Ectodermal cell (in vitro differentiated cells): ENCODE results near the gene MYO7A.

ENCODE experiments used
- H3K27ac ChIP-seq: 2 replicates; pipeline ENCODE4 v1.7.0; 2013; ENCODE audit warnings: mild to moderate bottlenecking, low read depth, low read length; ENCODE audit not compliant: insufficient read depth, poor library complexity, severe bottlenecking
- H3K27me3 ChIP-seq: 2 replicates; pipeline ENCODE4 v1.7.0; 2013; ENCODE audit warnings: mild to moderate bottlenecking, low read length; ENCODE audit not compliant: insufficient read depth, control insufficient read depth, poor library complexity, severe bottlenecking
- H3K36me3 ChIP-seq: one replicate; pipeline ENCODE4 v1.7.0; 2013; ENCODE audit warnings: low read length; ENCODE audit not compliant: control insufficient read depth, insufficient read depth
- H3K4me1 ChIP-seq: one replicate; pipeline ENCODE4 v1.7.0; 2013; ENCODE audit warnings: low read length; ENCODE audit not compliant: control insufficient read depth, insufficient read depth
- H3K4me3 ChIP-seq: 2 replicates; pipeline ENCODE4 v1.7.0; 2013; ENCODE audit warnings: low read depth, low read length, control low read depth; ENCODE audit not compliant: insufficient read depth
- H3K9me3 ChIP-seq: 2 replicates; pipeline ENCODE4 v1.7.0; 2013; ENCODE audit warnings: mild to moderate bottlenecking, low read length, moderate library complexity; ENCODE audit not compliant: control insufficient read depth
- WGBS, 2 experiments: methylation state at CpG; one replicate each; pipeline ENCODE4 v1.1.7; 2013; ENCODE audit warnings: missing lambda C conversion rate in 2 of 2; 5-methylcytosine and 5-hydroxymethylcytosine counted together

The MYO7A gene

DNA sequence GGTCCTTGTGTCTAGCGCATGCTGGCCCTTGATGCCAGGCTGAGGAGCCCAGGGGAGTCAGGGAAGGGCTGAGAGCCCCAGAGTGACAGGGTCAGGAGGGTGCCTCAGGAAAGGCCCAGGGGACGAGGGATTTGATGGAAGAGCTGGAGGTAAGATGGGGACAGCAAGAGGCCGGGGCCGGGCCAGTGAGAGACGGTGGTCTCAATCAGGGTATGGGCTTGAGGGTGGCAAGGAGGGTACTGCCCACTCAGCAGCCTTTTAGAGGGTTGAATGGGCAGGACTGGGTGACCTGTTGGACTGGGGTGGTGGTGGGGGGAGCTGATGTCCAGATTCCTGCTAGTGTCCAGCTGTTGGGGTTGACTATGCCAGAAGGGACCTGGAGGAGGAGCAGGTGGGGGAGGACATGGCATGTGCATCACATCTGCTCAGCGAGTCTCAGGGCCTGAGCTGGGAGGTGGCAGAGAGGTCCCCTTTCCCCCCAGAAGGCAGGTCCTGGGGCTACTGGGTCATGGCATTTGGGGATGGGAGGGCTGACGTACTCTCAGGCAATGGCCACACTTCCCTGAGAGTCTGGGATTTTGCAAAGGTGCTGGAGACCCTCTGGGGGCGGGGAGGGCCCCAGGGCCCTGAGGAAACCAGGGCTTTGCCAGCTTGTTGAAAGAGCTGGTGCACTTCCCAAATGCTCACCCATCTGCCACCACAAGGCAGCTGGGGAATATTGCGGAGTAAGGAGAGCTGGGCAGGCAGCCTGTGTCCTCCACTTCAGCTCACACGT is 18.4 kb downstream of the MYO7A start:
- Histone ChIP-seq H3K36me3 (no peaks in the 10 kb centered on the region), H3K4me1 (peaks cover 15% of the 10 kb centered on the region)
- 88 to 89% methylated on average over 10 of the region's 10 CpGs for WGBS, 2 experiments

DNA sequence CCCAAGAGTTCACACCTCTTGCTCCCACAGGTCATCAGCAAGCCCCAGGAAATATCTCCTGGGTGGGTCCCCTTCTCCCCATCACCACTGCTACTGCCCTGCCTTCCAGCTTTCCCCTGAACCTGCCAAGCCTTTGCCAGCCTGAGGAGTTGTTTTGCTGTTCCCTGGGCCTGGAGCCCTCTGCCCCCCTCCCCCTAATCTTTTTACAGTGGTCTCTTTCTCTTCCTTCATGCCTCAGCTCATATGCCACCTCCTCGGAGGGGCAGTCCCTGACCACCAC is 18.9 kb downstream of the MYO7A start:
- Histone ChIP-seq H3K36me3 (no peaks in the 10 kb centered on the region), H3K9me3 (no peaks in the 10 kb centered on the region), H3K4me3 (no peak overlapping the region), H3K27ac (no peak overlapping the region), H3K27me3 (no peaks in the 10 kb centered on the region), H3K4me1 (peaks cover 15% of the 10 kb centered on the region)
- WGBS, 2 experiments = 51 to 68% methylated on average over 1 of the region's 1 CpG

More for the DNA sequence above, 18.4 kb downstream of the MYO7A start:
- H3K9me3 ChIP-seq = no peaks in the 10 kb centered on the region
- no peaks in the 10 kb centered on the region for H3K27me3 ChIP-seq
- H3K27ac ChIP-seq = no peak overlapping the region
- H3K4me3 ChIP-seq = no peak overlapping the region

DNA sequence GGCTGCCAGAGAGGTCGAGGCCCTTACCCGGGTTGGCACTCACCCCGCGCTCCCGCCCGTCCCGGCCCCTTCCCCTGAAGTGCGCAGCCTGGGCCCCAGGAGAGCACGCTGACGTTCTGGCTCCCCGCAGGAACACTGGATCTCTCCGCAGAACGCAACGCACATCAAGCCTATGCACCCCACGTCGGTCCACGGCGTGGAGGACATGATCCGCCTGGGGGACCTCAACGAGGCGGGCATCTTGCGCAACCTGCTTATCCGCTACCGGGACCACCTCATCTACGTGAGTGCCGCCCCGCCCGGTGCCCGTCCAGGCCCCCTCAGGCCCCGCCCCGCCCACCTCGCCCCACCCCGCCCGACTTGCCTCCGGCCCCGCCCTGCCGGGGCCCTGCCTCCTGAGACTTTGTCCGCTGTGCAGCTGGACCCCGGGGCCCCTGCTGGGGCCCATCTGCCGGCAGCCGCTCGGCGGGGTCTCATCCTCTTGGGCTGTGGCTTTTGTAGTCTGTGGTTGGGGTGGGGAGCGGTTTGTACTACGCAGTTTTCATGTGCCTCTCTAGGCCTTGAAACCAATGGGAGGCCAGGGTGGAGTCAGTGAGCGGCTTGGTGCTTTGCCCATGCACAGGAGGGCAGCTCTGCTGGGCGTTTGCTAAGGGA is 19.7 kb downstream of the MYO7A start:
- peaks cover 15% of the 10 kb centered on the region for H3K4me1 ChIP-seq
- peak overlapping the region; percentile 33 for H3K4me3 ChIP-seq
- H3K27ac ChIP-seq = no peak overlapping the region
- 4% methylated on average over 47 of the region's 47 CpGs for WGBS, 2 experiments
- no peaks in the 10 kb centered on the region for H3K27me3 ChIP-seq
- H3K9me3 ChIP-seq = no peaks in the 10 kb centered on the region
- no peaks in the 10 kb centered on the region for H3K36me3 ChIP-seq

DNA sequence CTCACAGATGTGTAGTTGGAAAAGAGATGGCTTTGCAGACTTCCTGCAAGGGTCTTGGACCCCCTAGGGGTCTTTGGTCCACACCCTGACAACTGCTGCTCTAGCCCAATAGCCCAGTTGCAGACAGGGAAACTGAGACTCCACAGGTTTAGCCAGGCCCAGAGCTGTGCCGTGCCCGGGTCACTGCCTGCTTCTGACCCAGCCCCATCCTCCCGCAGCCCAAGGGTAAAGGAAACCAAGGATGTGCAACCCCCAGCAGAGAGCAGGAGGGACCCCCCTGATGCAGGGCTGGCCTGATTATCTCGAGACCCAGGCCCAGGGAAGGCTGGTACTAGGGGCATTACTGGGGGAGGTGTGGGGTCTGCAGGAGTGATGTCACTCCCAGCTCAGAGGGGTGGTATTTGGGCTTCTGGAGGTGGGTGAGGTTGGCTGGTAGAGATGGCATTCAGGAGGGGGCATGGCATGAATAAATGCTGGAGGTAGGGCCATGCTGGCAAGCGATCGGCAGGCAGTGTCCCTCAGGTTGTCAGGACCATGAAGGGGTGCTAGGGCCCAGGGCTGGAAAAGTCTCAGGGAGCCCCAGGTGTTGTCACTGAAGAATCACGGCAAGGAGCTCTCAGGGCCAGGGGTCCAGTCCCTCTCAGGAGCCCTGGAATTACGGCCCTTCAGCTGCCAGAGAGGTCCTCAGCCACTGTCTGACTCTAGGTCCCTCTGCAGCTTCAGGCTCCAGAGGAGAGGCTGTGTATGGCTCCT is 21.1 kb downstream of the MYO7A start:
- WGBS, 2 experiments = 93% methylated on average over 8 of the region's 8 CpGs
- H3K36me3 ChIP-seq = no peaks in the 10 kb centered on the region
- no peak overlapping the region for H3K4me3 ChIP-seq
- no peak overlapping the region for H3K27ac ChIP-seq
- H3K27me3 ChIP-seq = no peaks in the 10 kb centered on the region
- H3K4me1 ChIP-seq = peaks cover 15% of the 10 kb centered on the region
- no peaks in the 10 kb centered on the region for H3K9me3 ChIP-seq

DNA sequence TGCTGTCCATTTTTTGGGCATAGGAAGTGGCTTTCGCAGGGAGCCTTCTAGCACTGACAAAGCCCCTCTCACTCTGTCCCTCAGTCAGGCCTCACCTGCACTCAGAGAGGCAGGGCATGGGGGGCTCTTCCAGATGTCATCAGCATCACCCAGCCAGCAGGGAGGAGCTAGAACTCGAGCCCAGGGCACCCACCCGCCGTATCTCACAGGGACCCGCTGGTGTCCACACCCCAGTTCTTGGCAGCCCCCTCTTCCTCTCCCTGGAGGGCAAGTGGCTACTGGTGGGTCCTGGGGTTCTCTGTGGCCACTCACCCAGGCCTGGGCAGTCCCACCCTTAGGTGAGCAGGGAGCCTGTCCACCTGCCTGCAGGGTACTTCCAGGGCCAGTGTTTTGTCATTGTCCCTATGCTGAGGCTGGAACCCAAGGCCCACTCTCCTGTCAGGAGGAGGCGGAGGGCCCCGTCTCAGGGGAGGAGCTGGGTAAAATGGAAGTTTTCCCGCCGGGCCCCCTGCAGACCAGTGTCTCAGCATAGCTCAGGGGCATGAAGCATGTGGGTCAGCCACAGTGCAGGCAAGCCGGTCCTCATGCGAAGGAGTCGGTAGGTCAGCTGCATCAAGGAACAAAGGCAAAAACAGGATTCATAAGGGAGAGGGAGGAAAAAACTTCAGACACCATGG is 21.8 kb downstream of the MYO7A start:
- no peaks in the 10 kb centered on the region for H3K27me3 ChIP-seq
- H3K4me3 ChIP-seq = no peak overlapping the region
- H3K4me1 ChIP-seq = peaks cover 15% of the 10 kb centered on the region
- WGBS, 2 experiments = 71 to 82% methylated on average over 12 of the region's 12 CpGs
- H3K36me3 ChIP-seq = no peaks in the 10 kb centered on the region
- H3K27ac ChIP-seq = no peak overlapping the region
- no peaks in the 10 kb centered on the region for H3K9me3 ChIP-seq

DNA sequence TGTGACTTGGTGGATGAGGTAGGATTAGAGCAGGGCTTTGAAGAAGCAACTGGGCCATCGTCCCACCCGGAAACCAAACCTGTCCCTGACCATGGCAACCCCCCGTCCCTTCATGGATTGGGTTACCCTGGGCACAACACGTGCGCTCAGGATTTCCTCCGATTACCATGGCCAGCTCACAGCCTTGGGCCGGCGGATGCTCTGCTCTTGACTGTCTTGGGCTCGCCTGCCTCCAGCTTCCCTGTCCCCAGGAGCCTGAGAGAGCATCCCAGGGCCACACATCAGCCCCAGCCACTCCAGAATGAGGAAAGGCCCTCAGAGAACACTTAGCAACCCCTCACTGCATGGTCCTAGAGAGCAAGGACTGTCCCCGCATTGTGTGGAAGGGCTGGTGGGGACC is 22.8 kb downstream of the MYO7A start:
- H3K4me1 ChIP-seq = peaks cover 15% of the 10 kb centered on the region
- no peaks in the 10 kb centered on the region for H3K9me3 ChIP-seq
- no peak overlapping the region for H3K4me3 ChIP-seq
- H3K36me3 ChIP-seq = no peaks in the 10 kb centered on the region
- H3K27me3 ChIP-seq = no peaks in the 10 kb centered on the region
- 93 to 95% methylated on average over 10 of the region's 10 CpGs for WGBS, 2 experiments
- H3K27ac ChIP-seq = no peak overlapping the region

DNA sequence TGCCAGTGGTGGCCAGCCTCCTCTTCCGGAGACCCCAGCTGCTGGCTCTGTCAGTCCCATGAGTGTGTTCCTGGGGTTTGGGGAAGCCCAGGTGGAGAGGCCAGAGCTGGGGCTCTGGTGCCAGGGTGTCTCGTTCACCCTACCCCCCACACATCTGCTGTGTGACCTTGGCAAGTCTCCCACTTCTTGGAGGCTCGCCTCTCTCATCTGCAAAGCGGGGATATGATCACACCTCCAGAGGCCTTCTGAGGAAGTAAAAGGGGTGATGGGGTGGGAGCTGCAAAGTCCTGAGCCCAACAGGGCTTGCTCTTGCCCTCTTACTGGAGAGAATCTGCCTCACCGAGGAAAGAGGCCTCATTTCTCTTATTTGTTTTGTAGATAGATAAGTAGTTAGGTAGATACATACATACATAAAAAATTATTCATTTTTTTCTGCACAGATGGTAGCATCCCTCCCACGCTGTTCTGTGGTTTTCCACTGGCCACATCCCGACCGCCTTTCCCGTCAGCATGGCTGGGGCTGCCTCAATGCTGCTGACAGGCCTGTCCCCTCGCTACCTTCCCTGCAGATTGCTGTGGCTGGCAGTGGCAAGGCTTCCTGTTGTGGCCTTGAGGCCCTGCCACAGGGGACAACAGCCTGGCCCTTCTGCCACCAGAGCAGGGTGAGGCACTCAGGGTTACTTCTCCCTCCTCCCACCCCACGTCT is 23.9 kb downstream of the MYO7A start:
- H3K27me3 ChIP-seq = no peaks in the 10 kb centered on the region
- 91 to 94% methylated on average over 9 of the region's 11 CpGs for WGBS, 2 experiments

DNA sequence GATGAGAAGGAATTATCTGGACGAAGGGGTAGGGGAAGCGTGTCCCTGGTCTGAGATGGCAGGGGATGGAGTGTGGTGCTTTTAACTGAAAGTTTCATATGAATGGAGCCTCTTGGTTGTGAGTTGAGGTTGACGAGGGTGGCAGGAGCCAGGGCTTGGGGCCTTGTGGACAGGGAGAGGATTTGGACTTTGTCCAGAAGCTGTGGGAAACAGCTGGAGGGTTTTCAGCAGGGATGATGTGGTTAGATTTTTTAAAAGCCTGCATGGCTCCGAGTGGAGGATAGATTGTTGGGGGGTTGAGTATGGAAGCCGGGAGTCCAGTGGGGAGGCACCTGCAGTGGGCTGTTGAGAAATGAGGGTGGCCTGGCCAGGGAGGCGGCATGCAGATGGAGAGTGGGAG is 24.8 kb downstream of the MYO7A start:
- no peak overlapping the region for H3K4me3 ChIP-seq
- no peak overlapping the region for H3K27ac ChIP-seq
- no peaks in the 10 kb centered on the region for H3K27me3 ChIP-seq
- H3K4me1 ChIP-seq = peaks cover 12% of the 10 kb centered on the region
- H3K9me3 ChIP-seq = no peaks in the 10 kb centered on the region
- H3K36me3 ChIP-seq = no peaks in the 10 kb centered on the region
- 94 to 96% methylated on average over 6 of the region's 6 CpGs for WGBS, 2 experiments

More for the DNA sequence above, 23.9 kb downstream of the MYO7A start:
- no peaks in the 10 kb centered on the region for H3K36me3 ChIP-seq
- no peak overlapping the region for H3K4me3 ChIP-seq
- peaks cover 15% of the 10 kb centered on the region for H3K4me1 ChIP-seq
- H3K27ac ChIP-seq = no peak overlapping the region
- H3K9me3 ChIP-seq = no peaks in the 10 kb centered on the region

DNA sequence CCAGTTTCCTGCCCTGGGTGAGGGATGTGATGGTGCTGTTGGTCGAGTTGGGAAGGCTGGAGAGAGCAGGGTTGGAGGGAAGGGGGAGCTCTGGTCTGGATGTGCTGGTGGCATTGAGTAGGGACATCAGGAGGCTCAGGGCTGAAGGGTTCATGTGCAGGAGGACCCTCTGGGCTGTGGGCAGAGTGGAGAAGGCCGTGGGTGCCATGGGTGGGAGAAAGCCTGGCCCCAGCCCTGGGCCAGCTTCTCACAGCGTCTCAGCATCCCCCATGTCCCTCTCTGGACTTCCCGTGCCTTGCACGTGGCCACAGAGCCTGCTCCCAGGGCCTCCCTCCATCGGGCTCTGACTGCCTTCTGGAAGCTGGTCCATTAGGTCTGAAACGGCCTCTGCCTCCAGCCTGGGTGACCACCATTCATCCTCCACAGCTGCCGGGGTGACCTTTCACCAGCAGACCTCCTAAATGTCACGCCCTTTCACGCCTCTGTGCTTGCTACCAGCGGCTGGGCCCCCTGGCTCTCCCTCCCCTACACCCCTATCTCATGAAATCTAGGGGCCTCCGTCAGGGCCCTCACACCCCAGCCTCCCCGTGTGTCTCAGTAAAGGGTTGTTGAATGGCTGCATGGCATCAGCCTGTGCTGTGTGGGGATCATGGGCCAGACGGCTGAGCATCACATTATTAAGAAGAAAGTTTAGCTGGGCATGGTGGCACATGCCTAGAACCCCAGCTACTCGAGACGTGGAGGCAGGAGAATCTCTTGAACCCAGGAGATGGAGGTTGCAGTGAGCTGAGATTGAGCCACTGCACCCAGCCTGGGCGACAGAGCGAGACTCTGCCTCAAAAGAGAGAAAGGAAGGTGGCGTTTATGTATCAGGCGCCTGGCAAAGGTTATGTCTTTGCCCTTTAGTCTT is 25.5 kb downstream of the MYO7A start:
- 89 to 91% methylated on average over 20 of the region's 20 CpGs for WGBS, 2 experiments
- peaks cover 12% of the 10 kb centered on the region for H3K4me1 ChIP-seq

More for the DNA sequence above, 25.5 kb downstream of the MYO7A start:
- Histone ChIP-seq H3K36me3 (no peaks in the 10 kb centered on the region), H3K4me3 (no peak overlapping the region), H3K27ac (no peak overlapping the region), H3K27me3 (no peaks in the 10 kb centered on the region), H3K9me3 (no peaks in the 10 kb centered on the region)
